Measurements from ENCODE around the gene MRPL14. TPM values are rescaled to one million over a fixed set of nuclear protein-coding genes. Genes with fewer than 3 reads are reported as not detected.
A peak's percentile ranks its signal among the peaks of the same experiment; 100 is the strongest.

The MRPL14 gene
- total and polyA plus RNA-seq, 4 donors, result 34.6 to 118 (median 40.9) TPM

DNA sequence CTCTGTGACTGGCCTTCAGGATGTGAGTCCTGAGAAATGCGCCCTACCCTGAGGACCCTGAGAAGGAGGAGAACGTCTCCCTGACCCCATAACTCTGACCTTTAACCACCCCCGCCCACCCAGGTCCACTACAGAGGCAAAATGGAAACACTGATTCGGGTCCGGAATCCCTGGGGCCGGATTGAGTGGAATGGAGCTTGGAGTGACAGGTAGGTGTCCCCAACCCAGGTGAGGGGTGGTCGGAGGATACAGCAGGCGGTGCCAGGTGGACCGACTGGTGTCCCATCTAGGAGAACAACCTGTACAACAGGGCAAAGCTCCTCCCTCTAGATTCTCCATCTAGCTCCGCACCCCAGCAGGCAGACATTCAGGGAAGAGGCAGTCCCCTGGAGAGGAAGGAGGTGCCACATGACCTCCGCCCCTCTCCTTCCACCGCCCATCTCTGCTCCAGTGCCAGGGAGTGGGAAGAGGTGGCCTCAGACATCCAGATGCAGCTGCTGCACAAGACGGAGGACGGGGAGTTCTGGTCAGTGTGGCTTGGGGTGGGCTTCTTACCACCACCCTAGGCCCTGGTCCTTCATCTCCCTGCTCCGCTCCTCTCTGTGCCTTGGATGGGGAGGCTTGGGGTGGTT is 49.0 kb upstream of the MRPL14 start (continued):
- no peak for TF ChIP-seq REST (IDR thresholded peaks at IDR 0.05)
- TF ChIP-seq, protein P1, sequence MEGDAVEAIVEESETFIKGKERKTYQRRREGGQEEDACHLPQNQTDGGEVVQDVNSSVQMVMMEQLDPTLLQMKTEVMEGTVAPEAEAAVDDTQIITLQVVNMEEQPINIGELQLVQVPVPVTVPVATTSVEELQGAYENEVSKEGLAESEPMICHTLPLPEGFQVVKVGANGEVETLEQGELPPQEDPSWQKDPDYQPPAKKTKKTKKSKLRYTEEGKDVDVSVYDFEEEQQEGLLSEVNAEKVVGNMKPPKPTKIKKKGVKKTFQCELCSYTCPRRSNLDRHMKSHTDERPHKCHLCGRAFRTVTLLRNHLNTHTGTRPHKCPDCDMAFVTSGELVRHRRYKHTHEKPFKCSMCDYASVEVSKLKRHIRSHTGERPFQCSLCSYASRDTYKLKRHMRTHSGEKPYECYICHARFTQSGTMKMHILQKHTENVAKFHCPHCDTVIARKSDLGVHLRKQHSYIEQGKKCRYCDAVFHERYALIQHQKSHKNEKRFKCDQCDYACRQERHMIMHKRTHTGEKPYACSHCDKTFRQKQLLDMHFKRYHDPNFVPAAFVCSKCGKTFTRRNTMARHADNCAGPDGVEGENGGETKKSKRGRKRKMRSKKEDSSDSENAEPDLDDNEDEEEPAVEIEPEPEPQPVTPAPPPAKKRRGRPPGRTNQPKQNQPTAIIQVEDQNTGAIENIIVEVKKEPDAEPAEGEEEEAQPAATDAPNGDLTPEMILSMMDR (IDR thresholded peaks at IDR 0.05; ENCODE audit: low read depth, low read length, missing input control), result no peak
- no peak for TF ChIP-seq RXRA (IDR thresholded peaks at IDR 0.05)

DNA sequence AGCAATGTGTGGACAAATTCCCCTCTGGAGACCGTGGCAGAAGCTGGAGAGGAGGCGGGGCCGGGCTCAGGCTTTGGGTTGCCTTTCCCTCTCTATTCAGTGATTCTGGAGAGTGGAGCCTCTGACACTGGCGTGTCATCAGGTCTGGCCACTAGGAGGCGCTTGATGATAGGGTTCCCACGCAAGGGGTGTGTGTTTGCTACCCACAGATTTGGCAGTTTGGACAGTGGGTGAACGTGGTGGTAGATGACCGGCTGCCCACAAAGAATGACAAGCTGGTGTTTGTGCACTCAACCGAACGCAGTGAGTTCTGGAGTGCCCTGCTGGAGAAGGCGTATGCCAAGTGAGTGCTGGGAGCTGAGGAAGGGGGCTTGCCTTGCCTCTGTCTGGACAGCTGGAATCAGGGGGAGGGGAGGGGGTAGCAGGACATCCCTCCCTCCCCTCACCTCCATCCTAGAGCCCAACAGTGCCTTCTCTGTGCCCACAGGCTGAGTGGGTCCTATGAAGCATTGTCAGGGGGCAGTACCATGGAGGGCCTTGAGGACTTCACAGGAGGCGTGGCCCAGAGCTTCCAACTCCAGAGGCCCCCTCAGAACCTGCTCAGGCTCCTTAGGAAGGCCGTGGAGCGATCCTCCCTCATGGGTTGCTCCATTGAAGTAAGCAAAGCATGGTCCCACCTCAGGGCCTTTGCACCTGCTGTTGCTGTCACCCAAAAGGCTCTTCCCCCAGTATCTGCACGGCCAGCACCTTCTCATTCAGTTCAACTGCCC is 45.7 kb upstream of the MRPL14 start:
- Histone ChIP-seq H3K4me1 (ENCODE audit: control insufficient read depth in 4 of 4, insufficient read depth in 4 of 4, low read length in 3 of 4) (peaks cover 0 to 8% (median 2%) of the 10 kb centered on the region in 4 donors), H3K9ac (ENCODE audit: low read depth in 1 of 2, low read length in 2 of 2) (no peak overlapping the region), H3K9me3 (ENCODE audit: control insufficient read depth in 4 of 4, low read length in 3 of 4) (no peaks in the 10 kb centered on the region), H3K4me3 (ENCODE audit: low read depth in 1 of 3, low read length in 3 of 3) (no peak overlapping the region), H3K27me3 (ENCODE audit: control insufficient read depth in 4 of 4, insufficient read depth in 4 of 4, low read length in 3 of 4) (no peaks in the 10 kb centered on the region), H3K27ac (ENCODE audit: low read depth in 1 of 2, low read length in 2 of 2) (no peak overlapping the region), H3K36me3 (ENCODE audit: control insufficient read depth in 4 of 4, insufficient read depth in 3 of 4, low read depth in 1 of 4, low read length in 3 of 4) (no peaks in the 10 kb centered on the region)
- DNase-seq (ENCODE audit: low spot score), result peak; percentile 85
- WGBS, result 24% methylated on average over 15 of the region's 15 CpGs
- TF ChIP-seq TAF1 (conservative IDR thresholded peaks at IDR 0.05) (no peak), HNF4A (conservative IDR thresholded peaks at IDR 0.05) (peak; percentile 24 to 40), SP1 (IDR thresholded peaks at IDR 0.05) (peak; percentile 24), RXRA (IDR thresholded peaks at IDR 0.05) (peak; percentile 32 to 38), RAD21 (IDR thresholded peaks at IDR 0.05) (peak; percentile 99 to 100), FOXA1 (IDR thresholded peaks at IDR 0.05) (no peak)
- TF ChIP-seq, protein P1 (IDR thresholded peaks at IDR 0.05; ENCODE audit: low read depth, low read length, missing input control), result peak; percentile 94

GRCh38 chr6:44171899-44172546 is 44.8 kb upstream of the MRPL14 start:
- no peak overlapping the region for H3K4me3 ChIP-seq (ENCODE audit: low read depth in 1 of 3, low read length in 3 of 3)
- H3K9me3 ChIP-seq (ENCODE audit: control insufficient read depth in 4 of 4, low read length in 3 of 4), result no peaks in the 10 kb centered on the region
- 76% methylated on average over 12 of the region's 12 CpGs for WGBS
- no peaks in the 10 kb centered on the region for H3K27me3 ChIP-seq (ENCODE audit: control insufficient read depth in 4 of 4, insufficient read depth in 4 of 4, low read length in 3 of 4)
- H3K4me1 ChIP-seq (ENCODE audit: control insufficient read depth in 4 of 4, insufficient read depth in 4 of 4, low read length in 3 of 4), result peaks cover 0 to 8% (median 2%) of the 10 kb centered on the region in 4 donors
- no peak for DNase-seq (ENCODE audit: low spot score)
- TF ChIP-seq, protein P2, sequence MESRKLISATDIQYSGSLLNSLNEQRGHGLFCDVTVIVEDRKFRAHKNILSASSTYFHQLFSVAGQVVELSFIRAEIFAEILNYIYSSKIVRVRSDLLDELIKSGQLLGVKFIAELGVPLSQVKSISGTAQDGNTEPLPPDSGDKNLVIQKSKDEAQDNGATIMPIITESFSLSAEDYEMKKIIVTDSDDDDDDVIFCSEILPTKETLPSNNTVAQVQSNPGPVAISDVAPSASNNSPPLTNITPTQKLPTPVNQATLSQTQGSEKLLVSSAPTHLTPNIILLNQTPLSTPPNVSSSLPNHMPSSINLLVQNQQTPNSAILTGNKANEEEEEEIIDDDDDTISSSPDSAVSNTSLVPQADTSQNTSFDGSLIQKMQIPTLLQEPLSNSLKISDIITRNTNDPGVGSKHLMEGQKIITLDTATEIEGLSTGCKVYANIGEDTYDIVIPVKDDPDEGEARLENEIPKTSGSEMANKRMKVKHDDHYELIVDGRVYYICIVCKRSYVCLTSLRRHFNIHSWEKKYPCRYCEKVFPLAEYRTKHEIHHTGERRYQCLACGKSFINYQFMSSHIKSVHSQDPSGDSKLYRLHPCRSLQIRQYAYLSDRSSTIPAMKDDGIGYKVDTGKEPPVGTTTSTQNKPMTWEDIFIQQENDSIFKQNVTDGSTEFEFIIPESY (IDR thresholded peaks at IDR 0.05), result no peak
- TF ChIP-seq RAD21 (IDR thresholded peaks at IDR 0.05) (no peak), EGR1 (IDR thresholded peaks at IDR 0.05; ENCODE audit: low read depth in 2 of 2) (no peak), FOXA2 (IDR thresholded peaks at IDR 0.05) (no peak), HNF4A (conservative IDR thresholded peaks at IDR 0.05) (no peak)
- TF ChIP-seq, protein P1 (IDR thresholded peaks at IDR 0.05; ENCODE audit: low read depth, low read length, missing input control), result no peak
- no peak overlapping the region for H3K27ac ChIP-seq (ENCODE audit: low read depth in 1 of 2, low read length in 2 of 2)
- no peak overlapping the region for H3K9ac ChIP-seq (ENCODE audit: low read depth in 1 of 2, low read length in 2 of 2)
- H3K36me3 ChIP-seq (ENCODE audit: control insufficient read depth in 4 of 4, insufficient read depth in 3 of 4, low read depth in 1 of 4, low read length in 3 of 4), result no peaks in the 10 kb centered on the region

Data from liver (tissue), 9 donors.